Glutamatergic neuron (in vitro differentiated cells): ENCODE data around the gene CD28. TPM values are rescaled to one million over a fixed set of nuclear protein-coding genes. Genes with fewer than 3 reads are reported as not detected.
A peak's percentile ranks its signal among the peaks of the same experiment; 100 is the strongest.

Experiments used
- DNase-seq: peaks from one replicate; pipeline ENCODE4 v3.0.0; 2022
- H3K27ac Mint-ChIP-seq: one replicate; pipeline ENCODE4 v1.8.0; 2020; ENCODE audit warnings: mild to moderate bottlenecking, mixed read lengths, inconsistent platforms; ENCODE audit not compliant: unreplicated experiment
- H3K27me3 Mint-ChIP-seq: one replicate; pipeline ENCODE4 v1.8.0; 2020; ENCODE audit warnings: mild to moderate bottlenecking, moderate library complexity, mixed read lengths, inconsistent platforms; ENCODE audit not compliant: unreplicated experiment
- H3K36me3 Mint-ChIP-seq: one replicate; pipeline ENCODE4 v1.8.0; 2020; ENCODE audit warnings: mild to moderate bottlenecking, mixed read lengths, inconsistent platforms; ENCODE audit not compliant: unreplicated experiment
- H3K4me1 Mint-ChIP-seq: one replicate; pipeline ENCODE4 v1.8.0; 2020; ENCODE audit warnings: mild to moderate bottlenecking, low read depth, mixed read lengths, inconsistent platforms; ENCODE audit not compliant: unreplicated experiment
- H3K4me3 Mint-ChIP-seq: one replicate; pipeline ENCODE4 v1.8.0; 2020; ENCODE audit warnings: mild to moderate bottlenecking, mixed read lengths, inconsistent platforms; ENCODE audit not compliant: unreplicated experiment
- H3K9me3 Mint-ChIP-seq: one replicate; pipeline ENCODE4 v1.8.0; 2020; ENCODE audit warnings: mild to moderate bottlenecking, moderate library complexity, mixed read lengths, inconsistent platforms; ENCODE audit not compliant: unreplicated experiment
- CTCF ChIP-seq: fragments of 200-600 bp; sonication (generic); IDR thresholded peaks from one replicate; pipeline ENCODE4 v1.5.0; 2021; ENCODE audit not compliant: partially characterized antibody, unreplicated experiment
- total RNA-seq: library from RNA; stranded (reverse); fragmentation: NEBNext Ultra II Directional; extraction: Animal tissue kit (Norgen Biotek cat#: 25700); gene quantifications from one replicate; pipeline ENCODE4 v1.2.1, GENCODE V29; 2021; ENCODE audit not compliant: unreplicated experiment

CD28 gene
- total RNA-seq, 1 donor from 2014 or later, result not detected

GRCh38 chr2:203685081-203685621 lies 21.3 kb upstream of the CD28 start:
- TF ChIP-seq CTCF, result no peak
- Mint-ChIP-seq H3K36me3 (no peaks in the 10 kb centered on the region), H3K27me3 (peaks cover 4% of the 10 kb centered on the region), H3K4me1 (peaks cover 22% of the 10 kb centered on the region), H3K27ac (no peak overlapping the region), H3K4me3 (no peak overlapping the region), H3K9me3 (no peaks in the 10 kb centered on the region)
- DNase-seq, result no peak

- DNase-seq, result no peak
- Mint-ChIP-seq H3K4me1 (peaks cover 30% of the 10 kb centered on the region), H3K4me3 (no peak overlapping the region), H3K36me3 (no peaks in the 10 kb centered on the region), H3K9me3 (no peaks in the 10 kb centered on the region), H3K27ac (no peak overlapping the region), H3K27me3 (peaks cover 7% of the 10 kb centered on the region)
- no peak for TF ChIP-seq CTCF
These were observed 20.5 kb upstream of the CD28 start for GRCh38 chr2:203685789-203686420.

- H3K27me3 Mint-ChIP-seq, result peaks cover 13% of the 10 kb centered on the region
- H3K4me3 Mint-ChIP-seq, result no peak overlapping the region
- TF ChIP-seq CTCF, result no peak
- H3K4me1 Mint-ChIP-seq, result peaks cover 37% of the 10 kb centered on the region
- H3K36me3 Mint-ChIP-seq, result no peaks in the 10 kb centered on the region
- H3K9me3 Mint-ChIP-seq, result peaks cover 3% of the 10 kb centered on the region
- no peak overlapping the region for H3K27ac Mint-ChIP-seq
- no peak for DNase-seq
These were observed 19.3 kb upstream of the CD28 start for GRCh38 chr2:203687165-203687564.

- H3K4me1 Mint-ChIP-seq, result peaks cover 42% of the 10 kb centered on the region
- H3K27ac Mint-ChIP-seq, result no peak overlapping the region
- DNase-seq, result peak; percentile 24
- TF ChIP-seq CTCF, result no peak
- H3K4me3 Mint-ChIP-seq, result no peak overlapping the region
- peaks cover 13% of the 10 kb centered on the region for H3K27me3 Mint-ChIP-seq
- peaks cover 4% of the 10 kb centered on the region for H3K9me3 Mint-ChIP-seq
- H3K36me3 Mint-ChIP-seq, result no peaks in the 10 kb centered on the region
These were observed 17.6 kb upstream of the CD28 start for GRCh38 chr2:203688798-203689197.

- no peak for DNase-seq
- Mint-ChIP-seq H3K9me3 (peaks cover 4% of the 10 kb centered on the region), H3K27ac (peak overlapping the region; percentile 95), H3K4me1 (peaks cover 42% of the 10 kb centered on the region), H3K27me3 (peaks cover 13% of the 10 kb centered on the region), H3K36me3 (no peaks in the 10 kb centered on the region), H3K4me3 (peak overlapping the region; percentile 71)
- no peak for TF ChIP-seq CTCF
These were observed 16.9 kb upstream of the CD28 start for GRCh38 chr2:203689426-203690116.
